HG02642 (cell line): ENCODE results near the gene CFAP299.

ENCODE experiments used
- ATAC-seq: cut with Tn5 transposase; IDR thresholded peaks from one replicate; pipeline ENCODE4 v1.9.1; 2021; ENCODE audit warnings: mild to moderate bottlenecking; ENCODE audit not compliant: unreplicated experiment, poor library complexity

Gene CFAP299

GRCh38 chr4:80897537-80898303 lies 562.2 kb downstream of the CFAP299 start:
- ATAC-seq, result peak; percentile 84

- ATAC-seq, result no peak
Measured at GRCh38 chr4:80900908-80901307, 565.4 kb downstream of the CFAP299 start.

GRCh38 chr4:80903020-80903419 lies 567.5 kb downstream of the CFAP299 start:
- no peak for ATAC-seq

- ATAC-seq, result no peak
Measured at GRCh38 chr4:80909938-80910337, 574.4 kb downstream of the CFAP299 start.

- ATAC-seq, result no peak
Measured at GRCh38 chr4:80911458-80911857, 575.9 kb downstream of the CFAP299 start.

- ATAC-seq, result no peak
Measured at GRCh38 chr4:80912350-80912749, 576.8 kb downstream of the CFAP299 start.

GRCh38 chr4:80913381-80913780 lies 577.9 kb downstream of the CFAP299 start:
- ATAC-seq, result peak; percentile 96

GRCh38 chr4:80916770-80917169 lies 581.2 kb downstream of the CFAP299 start:
- no peak for ATAC-seq

- ATAC-seq, result no peak
Measured at GRCh38 chr4:80918004-80918403, 582.5 kb downstream of the CFAP299 start.

- no peak for ATAC-seq
Measured at GRCh38 chr4:80921441-80921840, 585.9 kb downstream of the CFAP299 start.

GRCh38 chr4:80922941-80923340 lies 587.4 kb downstream of the CFAP299 start:
- ATAC-seq, result no peak

- no peak for ATAC-seq
Measured at GRCh38 chr4:80925293-80925692, 589.8 kb downstream of the CFAP299 start.

- ATAC-seq, result no peak
Measured at GRCh38 chr4:80926446-80926845, 590.9 kb downstream of the CFAP299 start.

- no peak for ATAC-seq
Measured at GRCh38 chr4:80926891-80927290, 591.4 kb downstream of the CFAP299 start.

GRCh38 chr4:80927420-80927819 lies 591.9 kb downstream of the CFAP299 start:
- no peak for ATAC-seq

- no peak for ATAC-seq
Measured at GRCh38 chr4:80931631-80932081, 596.1 kb downstream of the CFAP299 start.

- no peak for ATAC-seq
Measured at GRCh38 chr4:80948141-80948540, 612.6 kb downstream of the CFAP299 start.

GRCh38 chr4:80948995-80949394 lies 613.5 kb downstream of the CFAP299 start:
- ATAC-seq, result no peak

- no peak for ATAC-seq
Measured at GRCh38 chr4:80956421-80956820, 620.9 kb downstream of the CFAP299 start.

GRCh38 chr4:80963051-80963450 lies 627.5 kb downstream of the CFAP299 start:
- ATAC-seq, result no peak

- ATAC-seq, result no peak
Measured at GRCh38 chr4:80967346-80967745, 631.8 kb downstream of the CFAP299 start.

- no peak for ATAC-seq
Measured at GRCh38 chr4:80980239-80980638, 644.7 kb downstream of the CFAP299 start.
